GM19328 (cell line): ENCODE measurements around the gene SH3GL3.

Experiments used
- ATAC-seq: cut with Tn5 transposase; IDR thresholded peaks from one replicate; pipeline ENCODE4 v1.9.1; 2021; ENCODE audit warnings: mild to moderate bottlenecking, moderate library complexity; ENCODE audit not compliant: unreplicated experiment

Gene SH3GL3

DNA sequence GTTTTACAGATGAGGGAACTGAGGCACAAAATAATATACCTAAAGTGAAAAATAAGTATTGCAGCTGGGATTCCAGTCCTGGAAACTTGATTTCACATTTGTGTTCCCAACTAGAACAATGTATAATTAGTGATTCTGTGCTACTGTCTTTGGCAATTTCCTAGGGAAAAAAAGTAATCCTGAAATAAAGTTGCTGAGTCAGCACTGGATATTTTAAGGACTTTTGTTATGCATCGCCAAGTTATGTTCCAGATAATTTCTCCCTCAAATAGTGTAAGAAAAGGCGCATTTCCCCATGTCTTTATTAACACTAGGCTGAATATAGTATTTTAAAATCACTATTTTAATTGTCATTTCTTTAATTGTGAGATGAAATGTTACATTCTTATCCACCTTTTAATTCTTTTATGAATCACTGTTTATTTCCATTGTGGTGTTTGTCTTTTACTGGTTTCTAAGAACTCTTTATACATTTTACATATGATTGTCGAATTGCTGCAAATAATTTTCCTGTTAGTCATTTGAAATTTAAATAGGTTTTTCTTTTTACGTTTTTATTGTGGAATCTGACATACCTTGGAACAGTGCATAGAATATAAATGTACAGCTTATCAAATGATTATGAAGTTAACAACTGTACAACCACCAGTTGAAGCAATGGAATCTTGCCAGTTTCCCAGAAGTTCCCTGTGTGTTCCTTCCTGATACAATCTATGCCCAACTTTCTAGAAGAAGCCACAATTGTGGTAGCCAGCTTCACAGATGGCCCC, 56.6 kb downstream of the SH3GL3 start:
- ATAC-seq, result no peak

DNA sequence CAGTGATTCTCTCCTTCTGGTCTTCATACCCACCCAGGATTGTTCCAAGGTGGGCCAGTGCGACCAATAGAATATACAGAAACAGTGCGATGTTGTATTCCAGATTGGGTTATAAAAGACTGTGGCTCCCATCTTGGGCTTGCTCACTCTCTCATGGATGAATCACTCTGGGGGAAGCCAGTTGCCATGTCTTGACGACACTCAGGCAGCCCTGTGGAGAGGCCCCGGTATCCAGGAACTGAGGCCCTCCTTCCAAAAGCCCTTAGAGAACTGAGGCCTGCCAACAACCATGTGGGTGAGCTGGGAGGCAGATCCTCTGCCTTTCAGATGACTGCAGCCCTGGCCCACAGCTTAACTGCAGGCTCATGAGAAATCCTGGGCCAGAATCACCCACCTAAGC, 57.2 kb downstream of the SH3GL3 start:
- no peak for ATAC-seq

DNA sequence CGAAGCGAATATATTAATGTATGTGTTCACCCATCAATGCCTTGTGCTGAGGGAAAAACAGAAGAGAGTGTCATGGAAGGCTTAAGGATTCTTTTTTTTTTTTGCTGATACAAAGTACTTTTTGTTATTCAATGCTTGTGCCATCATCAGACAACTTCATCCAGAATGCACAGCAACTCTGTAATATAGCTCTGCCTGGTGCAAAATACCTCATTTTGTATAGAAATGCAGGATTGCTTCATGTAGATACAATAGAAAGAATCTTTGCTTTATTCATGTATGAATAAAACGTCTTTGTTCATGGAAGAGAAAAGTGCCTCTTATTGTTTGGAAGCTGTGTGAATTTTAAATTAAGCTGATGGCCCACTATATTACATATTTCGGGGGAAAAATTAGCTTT, 62.9 kb downstream of the SH3GL3 start:
- no peak for ATAC-seq

DNA sequence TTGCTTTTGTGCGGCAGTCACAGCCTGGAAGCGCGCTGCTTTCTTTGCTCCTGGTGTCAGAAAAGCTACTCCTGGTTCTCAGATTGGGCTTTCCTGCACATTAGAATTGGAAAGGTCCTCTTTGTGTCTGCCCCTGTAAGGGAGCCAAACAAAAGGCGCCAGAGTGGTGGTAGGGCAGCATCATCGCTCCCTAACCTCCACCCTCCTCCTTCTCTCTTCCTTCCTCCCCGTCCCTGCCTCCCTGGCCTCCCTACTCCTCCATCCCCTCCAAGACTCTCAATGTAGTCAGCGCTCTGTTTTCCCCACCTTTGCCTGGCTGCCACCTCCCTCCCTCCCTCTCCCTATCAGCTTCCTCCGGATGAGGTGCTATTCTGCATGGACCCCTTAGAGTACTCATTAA, 65.3 kb downstream of the SH3GL3 start:
- ATAC-seq, result no peak

DNA sequence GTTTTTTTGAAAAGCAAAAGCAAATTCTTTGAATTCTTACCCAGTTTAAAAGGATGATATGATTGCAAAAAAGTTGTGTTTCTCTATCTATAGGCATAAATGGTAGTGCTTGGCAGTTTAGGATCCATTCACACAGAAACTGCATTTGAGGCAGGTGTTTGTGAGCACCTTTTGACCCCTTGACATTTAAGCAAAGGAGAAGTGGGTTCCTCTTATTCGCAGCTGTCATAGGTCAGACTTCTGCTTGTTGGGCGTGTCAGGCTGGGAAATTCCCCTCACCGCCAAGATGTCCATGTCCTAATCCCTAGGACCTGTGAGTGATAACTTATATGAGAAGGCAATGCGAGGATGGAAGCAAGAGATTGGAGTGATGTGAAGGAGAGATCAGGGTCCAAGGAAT, 67.4 kb downstream of the SH3GL3 start:
- ATAC-seq, result no peak

DNA sequence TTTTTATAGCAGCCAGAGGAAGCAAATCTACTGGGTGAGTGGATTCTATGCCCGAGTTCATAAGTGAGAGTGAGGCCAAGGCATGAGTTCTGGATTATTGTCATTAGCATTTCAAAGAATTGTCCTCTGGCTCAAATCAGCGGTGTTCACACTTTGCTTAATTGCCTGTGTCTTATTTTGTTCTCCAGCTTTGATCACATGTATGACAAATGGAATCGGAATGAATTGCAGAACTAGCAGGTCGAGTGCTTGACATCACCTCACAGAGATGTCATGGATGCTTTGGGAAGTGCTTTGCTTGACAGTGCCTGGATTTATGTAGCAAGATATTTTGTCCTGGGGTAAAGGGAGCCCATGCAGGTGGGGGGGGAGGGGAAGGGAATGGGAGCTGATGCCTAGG, 68.0 kb downstream of the SH3GL3 start:
- ATAC-seq, result no peak

DNA sequence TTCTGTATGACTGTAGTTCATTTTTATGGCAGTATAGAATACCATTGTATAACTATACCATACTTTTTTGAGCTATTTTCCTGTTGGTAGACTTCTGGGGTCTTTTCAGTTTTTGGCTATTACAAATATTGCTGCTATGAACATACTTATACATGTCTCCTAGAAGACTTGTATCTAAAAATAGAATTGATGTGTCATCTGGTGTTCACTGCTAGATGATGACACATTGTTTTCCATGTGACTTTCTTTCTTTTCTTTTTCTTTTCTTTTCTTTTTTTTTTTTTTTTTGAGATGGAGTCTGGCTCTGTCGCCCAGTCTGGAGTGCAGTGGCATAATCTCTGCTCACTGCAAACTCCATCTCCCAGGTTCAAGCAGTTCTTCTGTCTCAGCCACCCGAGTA, 69.8 kb downstream of the SH3GL3 start:
- ATAC-seq, result no peak

DNA sequence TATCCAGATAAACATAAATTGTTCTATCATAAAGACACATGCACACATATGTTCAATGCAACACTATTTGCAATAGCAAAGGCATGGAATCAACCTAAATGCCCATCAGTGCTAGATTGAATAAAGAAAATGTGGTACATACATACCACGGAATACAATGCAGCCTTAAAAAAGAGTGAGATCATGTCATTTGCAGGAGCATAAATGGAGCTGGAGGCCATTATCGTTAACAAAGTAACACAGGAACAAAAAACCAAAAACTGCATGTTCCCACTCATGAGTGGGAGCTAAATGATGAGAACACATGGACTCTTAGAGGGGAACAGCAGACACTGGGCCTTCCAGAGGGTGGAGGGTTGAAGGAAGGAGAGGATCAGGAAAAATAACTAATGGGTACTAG, 79.2 kb downstream of the SH3GL3 start:
- ATAC-seq, result no peak

DNA sequence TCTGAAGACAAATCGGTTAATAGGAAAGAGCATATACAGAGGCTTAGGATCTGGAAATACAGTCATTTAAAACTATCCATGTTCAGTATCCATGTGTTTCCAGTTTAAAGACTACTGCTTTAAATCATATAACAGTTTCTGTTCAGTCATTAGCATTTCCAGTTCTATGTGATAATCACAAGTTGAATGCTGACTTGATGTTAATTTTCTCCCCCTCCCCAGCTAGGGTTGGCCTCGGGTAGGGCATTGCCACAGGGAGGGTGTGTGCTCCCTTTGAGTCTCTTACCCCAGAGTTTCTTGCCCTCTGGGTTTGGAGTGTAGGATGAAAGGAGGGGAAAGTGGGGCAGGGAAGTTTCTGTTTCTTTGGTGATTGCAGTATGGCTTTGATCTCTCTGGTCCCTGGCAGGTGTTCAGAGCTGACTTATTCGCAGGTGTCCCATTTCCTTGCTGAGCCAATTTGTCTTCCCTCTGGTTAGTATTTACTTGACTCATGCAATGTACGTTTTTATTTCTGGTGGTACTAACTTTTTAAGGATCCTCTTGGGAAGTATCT, 86.3 kb downstream of the SH3GL3 start:
- ATAC-seq, result no peak

DNA sequence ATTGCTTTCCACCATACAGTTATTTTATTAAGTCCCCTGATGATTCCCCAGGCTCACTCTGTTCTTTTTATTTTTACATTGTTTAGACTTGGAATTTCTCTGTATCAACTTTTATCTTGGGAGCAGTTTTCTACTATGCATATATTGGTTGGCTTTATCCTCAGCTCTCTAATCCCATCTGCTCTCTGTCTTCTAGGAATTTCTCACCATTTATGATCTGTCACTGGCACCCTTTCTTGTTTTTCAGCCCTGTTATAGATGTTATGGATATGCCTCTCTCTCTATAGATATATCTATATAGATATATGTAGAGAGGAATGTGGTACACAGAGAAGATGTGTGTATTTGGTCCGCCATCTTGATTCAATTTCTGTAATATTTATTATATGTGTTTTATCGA, 90.5 kb downstream of the SH3GL3 start:
- no peak for ATAC-seq

DNA sequence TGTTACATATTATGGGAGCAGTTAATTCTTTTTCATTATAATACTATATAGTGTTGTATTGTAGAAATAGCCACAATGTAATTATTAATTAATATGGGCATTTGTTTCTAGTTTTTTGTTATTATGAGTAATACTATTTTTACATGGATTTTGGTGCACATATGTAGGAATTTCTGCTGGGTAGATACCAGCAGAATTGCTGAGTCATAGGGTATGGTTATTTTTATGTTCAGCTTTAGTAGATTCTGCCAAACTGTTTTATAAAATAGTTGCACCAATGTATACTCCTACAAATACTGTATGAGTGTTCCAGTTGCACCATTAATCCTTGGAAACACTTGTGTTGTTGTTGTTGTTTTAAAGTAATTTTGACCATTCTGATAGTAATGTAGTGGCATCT, 91.5 kb downstream of the SH3GL3 start:
- ATAC-seq, result no peak

DNA sequence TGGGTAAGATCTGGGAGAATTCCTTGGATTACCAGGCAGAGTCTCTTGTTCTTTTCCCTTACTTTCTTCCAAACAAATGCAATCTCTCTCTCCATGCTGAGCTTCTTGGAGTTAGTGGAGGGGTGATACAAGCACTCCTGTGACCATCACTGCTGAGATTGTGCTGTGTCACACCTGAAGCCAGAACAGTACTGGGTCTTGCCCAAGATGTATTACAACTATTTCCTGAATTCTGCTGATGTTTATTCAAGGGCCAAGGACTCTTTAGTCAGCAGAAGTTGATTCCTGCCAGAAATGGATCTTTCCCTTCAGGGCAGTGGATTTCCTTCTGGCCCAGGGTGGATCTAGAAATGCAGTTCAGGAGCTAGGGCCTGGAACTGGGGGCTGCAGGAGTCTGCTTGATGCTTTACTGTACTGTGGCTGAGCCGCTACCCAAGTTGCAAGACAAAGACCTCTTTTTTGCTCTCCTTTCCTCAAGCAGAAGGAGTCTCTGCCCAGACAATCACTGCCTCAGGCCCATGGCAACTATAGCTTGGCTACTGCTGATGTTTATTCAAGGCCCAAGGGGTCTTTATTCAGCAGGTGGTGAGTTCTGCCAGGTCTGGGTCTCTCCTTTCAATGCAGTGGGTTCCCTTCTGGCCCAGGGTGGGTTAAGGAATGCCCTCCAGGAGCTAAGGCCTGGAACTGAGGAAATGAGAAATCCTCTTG, 98.8 kb downstream of the SH3GL3 start:
- ATAC-seq, result no peak

DNA sequence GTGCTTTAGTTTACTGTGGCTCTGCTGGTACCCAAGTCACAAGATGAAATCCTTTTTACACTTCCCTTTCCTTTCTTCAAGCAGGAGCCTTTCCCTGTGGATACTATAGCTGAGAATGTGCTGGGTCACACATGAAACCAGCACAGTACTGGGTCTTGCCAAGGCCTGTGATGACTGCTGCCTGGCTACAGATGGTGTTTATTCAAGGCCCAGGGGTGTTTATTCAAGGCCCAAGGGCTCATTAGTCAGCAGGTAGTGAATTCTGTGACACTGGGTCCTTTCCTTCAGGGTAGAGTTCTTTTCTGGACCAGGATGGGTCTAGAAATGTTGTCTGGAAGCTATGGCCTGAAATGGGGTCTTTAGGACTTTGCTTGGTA, 99.4 kb downstream of the SH3GL3 start:
- no peak for ATAC-seq

DNA sequence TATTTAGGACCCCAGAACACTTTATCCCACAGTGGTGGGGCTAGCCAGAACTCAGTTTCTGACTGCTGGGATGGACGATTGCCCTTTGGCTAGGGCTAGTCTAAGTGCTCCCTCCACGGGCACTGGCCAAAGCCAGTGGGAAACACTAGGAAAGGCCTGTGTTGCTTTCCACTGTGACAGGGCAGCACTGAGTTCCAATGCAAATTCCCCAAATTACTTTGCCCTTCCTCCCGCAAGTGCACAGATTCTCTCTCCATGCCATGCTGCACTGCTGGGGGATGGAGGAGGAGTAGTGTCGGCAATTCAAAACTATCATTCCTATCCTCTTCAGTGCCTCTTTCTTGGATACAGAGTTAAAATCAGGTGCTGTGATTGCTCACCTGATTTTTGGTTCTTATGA, 100.0 kb downstream of the SH3GL3 start:
- ATAC-seq, result no peak

DNA sequence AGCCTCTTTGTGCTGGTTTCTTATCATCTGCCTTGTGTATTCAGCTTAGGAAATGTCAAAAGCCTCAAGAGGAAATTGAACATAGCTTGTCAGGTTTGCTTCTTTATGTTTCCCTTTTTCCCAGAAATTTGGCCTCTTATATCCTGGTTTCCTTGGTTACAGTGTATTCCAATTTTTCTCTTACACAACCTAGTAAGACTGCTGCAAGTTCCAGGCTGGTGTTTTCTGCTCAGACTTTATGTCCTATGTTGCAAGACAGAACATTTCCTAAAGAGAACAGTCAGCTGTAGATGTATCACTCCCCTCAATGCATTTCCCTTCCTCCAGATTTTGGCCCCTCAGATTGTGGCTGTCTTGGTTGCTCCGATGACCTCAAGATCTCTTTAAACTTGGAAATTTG, 102.5 kb downstream of the SH3GL3 start:
- ATAC-seq, result no peak

DNA sequence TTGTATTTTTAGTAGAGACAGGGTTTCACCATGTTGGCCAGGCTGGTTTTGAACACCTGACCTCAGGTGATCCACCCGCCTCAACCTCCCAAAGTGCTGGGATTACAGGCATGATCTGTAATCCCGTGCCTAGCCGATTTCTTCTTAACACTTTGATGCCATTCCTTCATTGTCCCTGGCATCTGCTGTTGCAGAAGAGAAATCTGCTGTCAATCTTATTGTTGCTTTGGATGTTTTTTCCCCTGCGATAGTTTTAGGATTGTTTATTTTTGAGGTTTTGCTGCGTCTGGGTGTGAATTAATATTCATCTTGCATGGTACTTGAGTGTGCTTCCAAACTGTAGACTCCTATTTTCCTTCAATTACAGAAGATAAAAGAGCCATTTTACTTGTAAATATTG, 107.4 kb downstream of the SH3GL3 start:
- ATAC-seq, result no peak

DNA sequence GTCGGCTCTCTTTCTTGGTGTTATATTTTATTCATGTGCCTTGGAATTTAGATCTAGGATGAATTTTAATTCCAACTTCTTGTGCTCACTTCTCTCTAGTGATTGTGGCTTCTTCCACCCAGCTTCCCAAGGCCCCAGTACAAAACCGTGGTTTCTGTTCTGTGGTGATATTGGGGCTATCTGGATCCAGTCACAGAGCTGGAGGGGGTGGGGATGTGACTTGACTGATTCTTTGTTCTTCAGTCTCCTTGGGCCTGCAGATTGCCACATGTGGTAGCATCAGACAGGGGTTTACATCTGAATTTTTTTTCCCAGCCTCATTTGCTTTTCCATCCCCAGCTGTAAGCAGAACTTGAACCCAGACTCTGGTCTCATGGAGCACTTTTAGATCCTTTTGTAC, 108.2 kb downstream of the SH3GL3 start:
- ATAC-seq, result no peak

DNA sequence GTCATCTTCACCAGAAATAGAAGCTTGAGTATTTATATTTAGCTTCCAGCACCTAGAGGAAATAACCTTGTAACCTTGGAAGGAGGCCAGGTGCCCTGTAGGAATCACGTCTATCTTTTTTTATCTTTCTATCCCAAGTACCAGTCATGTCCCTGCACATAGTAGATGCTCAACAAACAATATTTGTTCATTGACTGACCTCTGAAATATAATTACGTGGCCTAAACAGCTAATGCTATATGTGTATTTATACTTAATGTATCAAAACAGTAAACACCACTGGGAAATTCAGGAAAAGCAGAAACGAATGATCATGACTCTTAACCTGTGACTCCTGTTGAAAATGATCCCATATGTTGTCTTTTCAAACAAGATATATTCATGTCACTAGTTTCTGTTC, 108.9 kb downstream of the SH3GL3 start:
- ATAC-seq, result no peak

DNA sequence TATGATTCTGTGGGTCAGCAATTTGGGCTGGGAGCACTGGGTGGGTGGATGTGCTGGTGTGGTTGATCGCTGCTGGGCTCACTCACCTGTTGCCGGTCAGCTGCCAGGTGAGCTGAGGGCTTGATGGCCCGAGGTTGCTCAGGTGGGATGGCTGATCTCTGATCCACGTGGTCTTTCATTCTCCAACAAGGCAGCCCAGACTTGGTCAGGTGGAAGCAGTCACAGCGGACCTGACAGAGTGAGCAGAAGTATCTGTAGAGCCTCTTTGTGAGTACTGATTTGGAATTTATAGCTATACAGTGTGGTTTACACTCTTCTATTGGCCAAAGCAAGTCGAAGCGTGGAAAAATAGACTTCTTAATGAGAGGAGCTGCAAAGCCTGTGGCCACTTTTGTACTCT, 109.6 kb downstream of the SH3GL3 start:
- ATAC-seq, result no peak

DNA sequence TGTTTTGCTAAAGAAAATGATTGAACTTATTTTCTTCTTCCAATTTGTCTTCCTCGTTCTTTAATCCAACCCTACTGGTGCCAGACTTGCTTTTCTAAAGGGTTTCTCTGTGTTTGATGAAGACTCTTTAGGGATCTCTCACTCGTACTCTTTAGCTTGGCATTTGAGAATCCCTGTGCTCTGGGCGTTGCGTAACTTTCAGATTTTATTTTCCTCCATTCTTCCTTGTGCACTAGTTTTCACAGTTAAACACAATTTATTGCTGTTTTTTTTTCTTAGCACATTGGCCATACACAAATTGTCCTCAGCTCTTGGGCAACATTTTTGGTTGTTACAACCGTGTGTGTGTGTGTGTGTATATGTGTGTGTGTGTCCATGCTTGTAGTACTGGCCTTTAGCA, 111.0 kb downstream of the SH3GL3 start:
- ATAC-seq, result no peak

DNA sequence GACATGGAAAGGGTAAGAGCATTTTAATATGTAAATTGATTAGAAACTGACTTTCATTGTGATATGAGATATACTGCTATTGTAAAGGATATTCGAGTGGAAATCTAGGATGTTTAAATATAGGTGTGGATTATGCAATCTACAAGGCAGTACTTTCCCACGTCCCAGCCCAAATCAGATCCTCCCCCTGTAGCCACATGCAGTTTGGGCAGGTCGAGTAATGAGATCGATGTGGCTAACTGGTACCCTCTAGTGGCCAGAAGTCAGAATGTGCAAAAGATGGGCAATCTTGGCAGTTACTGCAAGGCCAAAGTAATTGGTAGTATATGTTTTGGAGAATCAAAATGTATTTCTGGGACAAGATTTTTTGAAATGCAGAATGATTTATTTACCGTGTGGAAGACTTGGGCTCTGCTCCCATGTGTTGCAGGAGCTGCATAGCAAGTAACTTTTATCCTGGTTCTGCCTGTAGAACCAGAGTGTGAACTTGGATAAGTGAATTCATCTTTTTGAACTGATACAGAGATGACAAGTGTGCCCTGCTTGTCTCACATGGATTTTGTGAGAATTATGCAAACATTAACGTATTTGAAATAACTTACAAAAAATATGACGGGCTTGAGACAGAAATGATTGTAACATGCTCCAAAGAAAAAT, 112.3 kb downstream of the SH3GL3 start:
- no peak for ATAC-seq

DNA sequence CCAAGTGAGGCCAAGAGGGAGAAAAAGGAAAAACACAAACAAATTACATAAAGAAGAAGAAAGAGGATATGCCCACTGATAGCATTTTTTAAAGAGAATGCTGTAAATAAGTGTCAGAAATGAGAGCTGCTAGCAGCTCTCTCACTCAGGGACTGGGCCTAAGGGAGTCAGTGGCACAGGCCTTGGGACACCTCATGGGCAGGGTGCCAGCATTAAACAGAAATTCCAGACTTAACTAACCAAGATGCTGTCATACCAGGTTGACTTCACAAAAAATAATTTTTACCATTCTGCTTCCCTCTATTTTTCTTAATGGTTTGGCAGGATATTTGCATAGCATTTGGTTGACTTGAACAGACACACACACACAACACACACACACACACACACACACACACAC, 114.5 kb downstream of the SH3GL3 start:
- no peak for ATAC-seq
